AG04449 (cell line): ENCODE measurements around the gene GDF11.
A peak's percentile ranks its signal among the peaks of the same experiment; 100 is the strongest.

Source experiments
- CTCF ChIA-PET: fragments of 350-600 bp; formaldehyde crosslinking; extraction: SDS; loops from one replicate; lab custom pipeline; 2021; ENCODE audit warnings: antibody characterized with exemption; lab: Yijun Ruan, JAX
- POLR2A ChIA-PET: fragments of 400-600, 350-600 bp; formaldehyde crosslinking; extraction: SDS; loops from one replicate; lab custom pipeline; 2020; ENCODE audit warnings: antibody characterized with exemption, inconsistent platforms; lab: Yijun Ruan, JAX
- DNase-seq: peaks from one replicate; pipeline ENCODE4 v3.0.0-alpha.2; 2010; ENCODE audit warnings: low read depth, low spot score
- H3K4me3 ChIP-seq: 2 replicates; pipeline ENCODE4 v1.5.1; 2011; ENCODE audit warnings: low read depth, mild to moderate bottlenecking, control low read depth, low read length
- TF ChIP-seq, protein P1 (sequence below): IDR thresholded peaks from one replicate; pipeline ENCODE4 v1.5.1; 2011; ENCODE audit warnings: mild to moderate bottlenecking, moderate library complexity, low read length, control low read depth, inconsistent platforms; ENCODE audit not compliant: insufficient read depth; ENCODE audit errors: missing control alignments

Gene GDF11

DNA sequence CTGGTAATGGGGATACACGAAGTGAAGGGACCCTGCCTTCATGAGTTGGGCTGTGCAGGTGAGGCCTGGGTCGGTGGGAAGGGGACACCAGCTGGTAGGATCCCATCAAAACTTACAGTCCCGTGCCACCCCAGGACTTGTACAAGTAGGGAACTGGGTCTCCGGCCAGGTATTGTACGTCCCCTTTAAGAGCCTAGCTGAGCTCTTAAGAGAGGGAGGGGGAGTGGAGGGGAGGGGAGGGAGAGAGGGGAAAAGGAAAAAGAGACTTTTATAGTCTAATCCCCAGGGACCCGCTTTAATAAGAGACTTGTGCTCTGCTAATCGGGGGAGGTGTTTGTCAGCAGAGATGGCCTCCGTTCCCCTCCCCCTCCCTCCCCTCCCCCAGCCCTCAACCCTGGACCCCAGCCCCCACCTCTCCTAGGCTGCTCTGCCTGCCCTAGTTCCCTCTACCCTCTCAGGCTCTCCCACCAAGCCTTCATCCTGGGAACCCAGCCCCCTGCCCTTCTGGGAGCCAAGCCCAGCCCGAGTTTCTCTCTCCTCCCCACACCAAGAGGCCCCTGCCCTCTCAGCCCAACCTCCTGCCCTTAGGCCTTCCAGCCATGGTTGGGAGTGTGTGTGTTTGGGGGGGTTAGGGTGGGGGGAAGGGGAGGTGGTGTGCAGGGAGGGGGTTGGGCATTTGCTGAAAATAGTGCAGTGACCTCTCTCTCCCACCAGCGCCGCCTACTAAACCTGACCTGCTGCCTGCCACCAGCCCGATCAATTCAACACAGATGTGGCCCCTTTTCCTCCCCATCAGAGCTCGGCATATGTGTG, 2.6 kb downstream of the GDF11 start:
- no peak for DNase-seq
- peak overlapping the region; percentile 43 for H3K4me3 ChIP-seq
- POLR2A ChIA-PET, result interaction anchor here (0.5 to 3.2 kb wide), 6 partner anchors 8 to 85 kb away, joined by 3 to 15 read pairs (median 4); partner anchors contain the start of genes CD63 and DNAJC14
- TF ChIP-seq, protein P1, sequence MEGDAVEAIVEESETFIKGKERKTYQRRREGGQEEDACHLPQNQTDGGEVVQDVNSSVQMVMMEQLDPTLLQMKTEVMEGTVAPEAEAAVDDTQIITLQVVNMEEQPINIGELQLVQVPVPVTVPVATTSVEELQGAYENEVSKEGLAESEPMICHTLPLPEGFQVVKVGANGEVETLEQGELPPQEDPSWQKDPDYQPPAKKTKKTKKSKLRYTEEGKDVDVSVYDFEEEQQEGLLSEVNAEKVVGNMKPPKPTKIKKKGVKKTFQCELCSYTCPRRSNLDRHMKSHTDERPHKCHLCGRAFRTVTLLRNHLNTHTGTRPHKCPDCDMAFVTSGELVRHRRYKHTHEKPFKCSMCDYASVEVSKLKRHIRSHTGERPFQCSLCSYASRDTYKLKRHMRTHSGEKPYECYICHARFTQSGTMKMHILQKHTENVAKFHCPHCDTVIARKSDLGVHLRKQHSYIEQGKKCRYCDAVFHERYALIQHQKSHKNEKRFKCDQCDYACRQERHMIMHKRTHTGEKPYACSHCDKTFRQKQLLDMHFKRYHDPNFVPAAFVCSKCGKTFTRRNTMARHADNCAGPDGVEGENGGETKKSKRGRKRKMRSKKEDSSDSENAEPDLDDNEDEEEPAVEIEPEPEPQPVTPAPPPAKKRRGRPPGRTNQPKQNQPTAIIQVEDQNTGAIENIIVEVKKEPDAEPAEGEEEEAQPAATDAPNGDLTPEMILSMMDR, result no peak
- CTCF ChIA-PET, result interaction anchor here (0.8 to 8.5 kb wide), 11 partner anchors 8 to 284 kb away, joined by 3 to 60 read pairs (median 5); partner anchors contain the start of gene MMP19

DNA sequence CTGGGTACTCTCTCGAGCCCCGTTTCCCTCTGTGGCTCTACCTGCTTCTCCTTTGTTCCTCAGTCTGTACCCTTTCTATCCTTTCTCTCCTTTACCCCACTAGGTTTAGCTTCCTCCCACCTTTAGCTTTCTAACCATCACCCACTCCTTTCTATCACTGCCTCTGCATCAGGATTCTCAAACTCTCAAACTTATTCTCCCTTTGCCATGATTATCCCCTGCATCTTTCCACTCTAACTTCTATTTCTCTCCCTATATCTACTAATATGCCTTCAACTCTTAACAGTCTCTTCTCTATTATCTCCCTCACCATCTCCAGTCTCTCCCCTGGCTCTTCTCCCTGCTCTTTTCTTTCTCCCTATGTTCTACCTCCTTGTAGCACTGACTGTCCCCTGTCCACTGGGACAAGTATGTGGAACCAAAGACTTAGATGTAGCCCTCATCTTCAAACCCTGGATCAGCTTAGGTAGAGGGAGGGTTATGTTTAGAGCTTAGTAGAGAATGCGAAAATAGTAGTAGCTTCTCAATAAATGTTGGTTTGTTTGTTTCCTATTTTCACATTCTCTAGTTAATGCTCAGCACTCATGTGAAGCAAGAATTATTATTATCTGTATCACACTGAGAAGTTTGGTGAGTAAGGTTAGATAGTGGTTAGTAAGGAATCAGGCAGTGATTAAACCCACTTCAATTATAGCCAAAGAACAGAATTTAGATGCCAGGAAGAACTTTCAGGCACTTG, 3.4 kb downstream of the GDF11 start:
- POLR2A ChIA-PET, result interaction anchor here (0.7 to 1.4 kb wide), 4 partner anchors 10 to 85 kb away, joined by 3 to 4 read pairs (median 3); partner anchors contain the start of genes CD63 and DNAJC14
- H3K4me3 ChIP-seq, result no peak overlapping the region

DNA sequence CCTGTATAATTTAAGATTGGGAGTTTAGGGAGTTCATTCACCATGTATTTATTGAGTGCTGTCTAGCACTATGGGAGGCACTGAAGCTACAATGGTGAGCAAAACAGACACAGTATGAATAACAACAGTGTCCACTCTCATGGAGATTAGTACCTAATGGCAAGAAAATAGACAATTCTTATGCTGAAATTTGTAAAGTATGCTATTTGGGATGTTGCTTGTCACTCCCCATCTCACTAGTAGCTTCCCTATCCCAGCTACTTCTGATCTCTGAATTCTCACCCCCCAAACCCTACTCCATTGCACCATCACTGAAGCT, 4.0 kb downstream of the GDF11 start:
- H3K4me3 ChIP-seq, result no peak overlapping the region

More for the DNA sequence above, 3.4 kb downstream of the GDF11 start:
- DNase-seq, result no peak
- CTCF ChIA-PET, result interaction anchor here (1.0 to 8.5 kb wide), 7 partner anchors 9 to 284 kb away, joined by 3 to 60 read pairs (median 10); no protein-coding TSS in a partner anchor
- TF ChIP-seq, protein P1, result no peak

DNA sequence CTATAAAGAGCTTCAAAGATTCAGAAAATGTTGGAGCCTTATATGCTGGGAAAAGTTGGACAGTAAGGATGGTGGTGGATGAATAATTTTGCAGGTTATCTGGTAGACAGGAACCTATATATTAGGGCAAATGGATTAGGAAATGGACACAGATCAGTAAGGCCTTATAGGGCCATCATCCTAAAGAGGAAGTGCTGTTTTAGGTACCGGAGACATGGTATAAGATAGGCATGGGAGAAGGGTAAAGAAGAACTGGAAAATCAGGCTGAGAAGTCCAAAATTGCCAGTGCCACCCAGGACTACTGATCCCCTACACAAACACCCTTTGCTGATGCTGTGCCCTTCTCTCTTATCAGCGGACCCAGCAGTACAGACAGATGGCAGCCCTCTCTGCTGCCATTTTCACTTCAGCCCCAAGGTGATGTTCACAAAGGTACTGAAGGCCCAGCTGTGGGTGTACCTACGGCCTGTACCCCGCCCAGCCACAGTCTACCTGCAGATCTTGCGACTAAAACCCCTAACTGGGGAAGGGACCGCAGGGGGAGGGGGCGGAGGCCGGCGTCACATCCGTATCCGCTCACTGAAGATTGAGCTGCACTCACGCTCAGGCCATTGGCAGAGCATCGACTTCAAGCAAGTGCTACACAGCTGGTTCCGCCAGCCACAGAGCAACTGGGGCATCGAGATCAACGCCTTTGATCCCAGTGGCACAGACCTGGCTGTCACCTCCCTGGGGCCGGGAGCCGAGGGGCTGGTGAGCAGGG, 5.5 kb downstream of the GDF11 start:
- no peak for DNase-seq
- ChIA-PET CTCF (interaction anchor here (0.5 to 8.5 kb wide), 8 partner anchors 8 to 192 kb away, joined by 3 to 60 read pairs (median 5); no protein-coding TSS in a partner anchor), POLR2A (interaction anchor here (0.7 kb wide), 1 partner anchor 9 kb away, joined by 5 read pairs; no protein-coding TSS in a partner anchor)
- TF ChIP-seq, protein P1, result no peak
- no peak overlapping the region for H3K4me3 ChIP-seq

More for the DNA sequence above, 4.0 kb downstream of the GDF11 start:
- no peak for DNase-seq
- ChIA-PET POLR2A (interaction anchor here (0.9 to 1.1 kb wide), 2 partner anchors 10 to 82 kb away, joined by 3 read pairs; partner anchors contain the start of gene DNAJC14), CTCF (interaction anchor here (1.1 to 8.5 kb wide), 8 partner anchors 9 to 283 kb away, joined by 3 to 60 read pairs (median 4); no protein-coding TSS in a partner anchor)
- TF ChIP-seq, protein P1, result no peak

DNA sequence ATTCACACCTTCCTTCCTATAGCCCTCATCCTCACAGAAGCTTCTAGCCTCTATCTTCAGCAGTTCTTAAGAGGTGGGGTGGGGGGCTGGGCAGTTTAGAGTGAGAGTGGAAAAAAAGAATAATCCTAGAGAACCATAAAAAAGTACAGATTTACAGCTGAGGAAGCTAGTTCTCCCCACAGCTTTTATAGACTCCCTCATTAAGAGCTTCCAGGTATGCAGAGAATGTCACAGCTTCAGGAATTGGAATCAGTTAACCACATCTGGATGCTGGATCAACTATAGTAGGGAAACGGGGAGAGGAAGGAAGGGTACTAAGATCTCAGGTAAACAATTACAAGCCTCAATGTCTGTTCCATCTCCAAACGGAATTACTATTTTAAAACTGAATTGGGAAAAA, 12.3 kb downstream of the GDF11 start:
- ChIA-PET POLR2A (no interaction called here), CTCF (interaction anchor here (0.9 to 5.3 kb wide), 4 partner anchors 8 to 274 kb away, joined by 3 to 42 read pairs (median 12); partner anchors contain the start of gene GDF11)
- no peak overlapping the region for H3K4me3 ChIP-seq
- no peak for DNase-seq
- TF ChIP-seq, protein P1, result no peak
